H1 (cell line): ENCODE measurements around the gene CSRP1. TPM values are rescaled to one million over a fixed set of nuclear protein-coding genes. Genes with fewer than 3 reads are reported as not detected.

Experiments
- CTCF ChIA-PET: fragments of 300-600 bp; sonication (Branson Sonifier 250); formaldehyde crosslinking; loops from one replicate; lab custom pipeline; 2021; ENCODE audit not compliant: partially characterized antibody; lab: Charles Lee
- POLR2A ChIA-PET: fragments of 300-600 bp; sonication (Branson Sonifier 250); formaldehyde crosslinking; loops from one replicate; lab custom pipeline; 2021; ENCODE audit warnings: inconsistent platforms; ENCODE audit not compliant: partially characterized antibody; lab: Charles Lee
- DNase-seq, 2 experiments: peaks; one replicate each; pipeline versions ENCODE4 v3.0.0 to v3.0.0-alpha.2; 2010 to 2022; ENCODE audit warnings: low spot score in 2 of 2, low read depth in 1 of 2, mixed read lengths in 1 of 2
- FAIRE-seq: peaks from 2 replicates; lab custom pipeline; 2011; peaks lifted over from hg19 to GRCh38; lab: Jason Lieb, UNC
- H2AFZ ChIP-seq: 2 replicates; pipeline ENCODE4 v1.8.1; 2012; ENCODE audit warnings: low read length, inconsistent platforms
- H2AK5ac ChIP-seq: 2 replicates; pipeline ENCODE4 v1.6.1; 2013; ENCODE audit warnings: low read depth, low read length
- H2BK120ac ChIP-seq: replicated peaks from 2 replicates; pipeline ENCODE3; 2013; ENCODE audit warnings: low read depth, low read length, inconsistent platforms
- H2BK12ac ChIP-seq: 2 replicates; pipeline ENCODE4 v1.6.1; 2013; ENCODE audit warnings: low read depth, low read length
- H2BK15ac ChIP-seq: 2 replicates; pipeline ENCODE4 v1.6.1; 2013; ENCODE audit warnings: low read length
- H2BK20ac ChIP-seq: 2 replicates; pipeline ENCODE4 v1.6.1; 2013; ENCODE audit warnings: low read length
- H2BK5ac ChIP-seq: 2 replicates; pipeline ENCODE4 v1.6.1; 2013; ENCODE audit warnings: low read depth, low read length
- H3K14ac ChIP-seq: 2 replicates; pipeline ENCODE4 v1.6.1; 2013; ENCODE audit warnings: inconsistent platforms; ENCODE audit not compliant: insufficient read length
- H3K18ac ChIP-seq: 2 replicates; pipeline ENCODE4 v1.6.1; 2013; ENCODE audit warnings: low read length; ENCODE audit errors: extremely low read depth
- H3K23ac ChIP-seq: 2 replicates; pipeline ENCODE4 v1.6.1; 2013; ENCODE audit warnings: inconsistent platforms; ENCODE audit not compliant: insufficient read length
- H3K23me2 ChIP-seq: 2 replicates; pipeline ENCODE4 v1.6.1; 2013; ENCODE audit warnings: low read depth, low read length
- H3K27ac ChIP-seq: 2 replicates; pipeline ENCODE4 v1.6.1; 2011; ENCODE audit warnings: low read depth, low read length, inconsistent platforms
- H3K27me3 ChIP-seq, 4 experiments: replicated peaks in 1 of 4; 1 replicate in 1 of 4; 2 replicates in 3 of 4; pipeline versions ENCODE4 v1.6.1 to v1.8.1; 2011 to 2013; ENCODE audit warnings: low read length in 3 of 4, mild to moderate bottlenecking in 3 of 4, inconsistent platforms in 2 of 4, mixed read lengths in 2 of 4, moderate library complexity in 1 of 4; ENCODE audit not compliant: control insufficient read depth in 3 of 4, insufficient read depth in 3 of 4; ENCODE audit errors: extremely low read depth in 1 of 4
- H3K36me3 ChIP-seq, 4 experiments: 2 replicates each; pipeline versions ENCODE4 v1.6.1 to v1.8.1; 2011 to 2013; ENCODE audit warnings: mild to moderate bottlenecking in 4 of 4, low read length in 3 of 4, moderate library complexity in 2 of 4, control low read depth in 1 of 4, inconsistent platforms in 1 of 4; ENCODE audit not compliant: insufficient read depth in 4 of 4, control insufficient read depth in 2 of 4
- H3K4ac ChIP-seq: replicated peaks from 2 replicates; pipeline ENCODE3; 2013; ENCODE audit warnings: low read length, low read depth, mixed read lengths, inconsistent platforms; ENCODE audit not compliant: insufficient read length
- H3K4me1 ChIP-seq, 4 experiments: replicated peaks in 1 of 4; 1 replicate in 1 of 4; 2 replicates in 3 of 4; pipeline versions ENCODE4 v1.6.1 to v1.8.1; 2011 to 2013; ENCODE audit warnings: low read length in 3 of 4, inconsistent platforms in 2 of 4, mixed read lengths in 1 of 4; ENCODE audit not compliant: insufficient read depth in 4 of 4, control insufficient read depth in 3 of 4
- H3K4me2 ChIP-seq, 2 experiments: 2 replicates each; pipeline versions ENCODE4 v1.6.1 to v1.8.1; 2011 to 2013; ENCODE audit warnings: low read depth in 2 of 2, low read length in 2 of 2, control low read depth in 1 of 2, inconsistent platforms in 1 of 2, mild to moderate bottlenecking in 1 of 2; ENCODE audit not compliant: insufficient read depth in 1 of 2
- H3K4me3 ChIP-seq, 4 experiments: fragments of 200-600, 300-600 bp in 1 of 4; sonication (generic), shearing (Covaris generic), sonication (Bioruptor Twin) in 1 of 4; 2 replicates each; pipeline versions ENCODE4 v1.5.1 to v1.8.1; 2011 to 2016; ENCODE audit warnings: low read length in 4 of 4, low read depth in 3 of 4, control low read depth in 2 of 4, inconsistent platforms in 2 of 4, mild to moderate bottlenecking in 2 of 4, mixed read lengths in 1 of 4, moderate library complexity in 1 of 4; ENCODE audit not compliant: insufficient read depth in 2 of 4; ENCODE audit errors: extremely low read depth in 1 of 4
- H3K56ac ChIP-seq: replicated peaks from 2 replicates; pipeline ENCODE3; 2013; ENCODE audit warnings: low read depth, mild to moderate bottlenecking, mixed read lengths, low read length, inconsistent platforms; ENCODE audit not compliant: insufficient read length
- H3K79me1 ChIP-seq: 2 replicates; pipeline ENCODE4 v1.6.1; 2013; ENCODE audit warnings: low read depth, low read length, control low read depth
- H3K79me2 ChIP-seq, 2 experiments: 2 replicates each; pipeline versions ENCODE4 v1.6.1 to v1.8.1; 2012 to 2013; ENCODE audit warnings: low read length in 2 of 2, mild to moderate bottlenecking in 2 of 2, inconsistent platforms in 1 of 2; ENCODE audit not compliant: insufficient read depth in 2 of 2, control insufficient read depth in 1 of 2
- H3K9ac ChIP-seq, 4 experiments: replicated peaks in 1 of 4; 1 replicate in 1 of 4; 2 replicates in 3 of 4; pipeline versions ENCODE4 v1.6.1 to v1.8.1; 2011 to 2013; ENCODE audit warnings: low read depth in 3 of 4, low read length in 3 of 4, control low read depth in 2 of 4, mild to moderate bottlenecking in 2 of 4, moderate library complexity in 2 of 4, inconsistent platforms in 1 of 4; ENCODE audit errors: extremely low read depth in 1 of 4
- H3K9me3 ChIP-seq, 2 experiments: 2 replicates each; pipeline versions ENCODE4 v1.6.1 to v1.8.1; 2012 to 2013; ENCODE audit warnings: mild to moderate bottlenecking in 2 of 2, moderate library complexity in 2 of 2, control low read depth in 1 of 2, inconsistent platforms in 1 of 2, low read depth in 1 of 2, low read length in 1 of 2, mixed read lengths in 1 of 2; ENCODE audit not compliant: insufficient read depth in 2 of 2
- H4K20me1 ChIP-seq, 2 experiments: replicated peaks in 1 of 2; 2 replicates each; pipeline versions ENCODE3 to v1.8.1; 2011 to 2013; ENCODE audit warnings: inconsistent platforms in 2 of 2, low read length in 2 of 2, mild to moderate bottlenecking in 1 of 2; ENCODE audit not compliant: insufficient read depth in 2 of 2, control insufficient read depth in 1 of 2
- H4K5ac ChIP-seq: 2 replicates; pipeline ENCODE4 v1.6.1; 2013; ENCODE audit warnings: low read length, low read depth, mixed read lengths, inconsistent platforms; ENCODE audit not compliant: insufficient read length
- H4K8ac ChIP-seq: 2 replicates; pipeline ENCODE4 v1.8.0; 2013; ENCODE audit warnings: mild to moderate bottlenecking, moderate library complexity, low read length, inconsistent platforms; ENCODE audit not compliant: insufficient read depth; ENCODE audit errors: extremely low read depth
- H4K91ac ChIP-seq: replicated peaks from 2 replicates; pipeline ENCODE3; 2013; ENCODE audit warnings: low read length, mixed read lengths, inconsistent platforms; ENCODE audit not compliant: insufficient read length
- CTCF ChIP-seq, 3 experiments: IDR thresholded peaks; 1 replicate in 2 of 3; 2 replicates in 1 of 3; pipeline versions ENCODE4 v1.5.1 to v1.6.1; 2011; ENCODE audit warnings: low read length in 3 of 3, mild to moderate bottlenecking in 3 of 3, inconsistent platforms in 2 of 3, low read depth in 1 of 3, moderate library complexity in 1 of 3; ENCODE audit not compliant: insufficient read depth in 1 of 3; ENCODE audit errors: control extremely low read depth in 1 of 3
- GTF2F1 ChIP-seq: IDR thresholded peaks from 2 replicates; pipeline ENCODE4 v1.6.1; 2012; ENCODE audit warnings: low read depth, low read length, improper control_type of control experiment, borderline replicate concordance
- HDAC2 ChIP-seq, 2 experiments: fragments of 300-600 bp in 1 of 2; sonication (generic) in 1 of 2; IDR thresholded peaks; 2 replicates each; pipeline ENCODE4 v1.6.1; 2011 to 2012; ENCODE audit warnings: low read depth in 2 of 2, low read length in 2 of 2, mild to moderate bottlenecking in 2 of 2, moderate library complexity in 2 of 2, borderline replicate concordance in 1 of 2, inconsistent platforms in 1 of 2
- POU5F1 ChIP-seq: IDR thresholded peaks from 2 replicates; pipeline ENCODE4 v1.6.1; 2011; ENCODE audit warnings: low read depth, mild to moderate bottlenecking, low read length, moderate library complexity
- RAD21 ChIP-seq, 2 experiments: IDR thresholded peaks in 1 of 2; conservative IDR thresholded peaks in 1 of 2; 2 replicates each; pipeline ENCODE4 v1.6.1; 2011; ENCODE audit warnings: low read depth in 2 of 2, low read length in 2 of 2, improper control_type of control experiment in 1 of 2, inconsistent platforms in 1 of 2, mild to moderate bottlenecking in 1 of 2, moderate library complexity in 1 of 2
- RFX5 ChIP-seq: IDR thresholded peaks from 2 replicates; pipeline ENCODE4 v1.6.1; 2011; ENCODE audit warnings: low read depth, low read length, improper control_type of control experiment, borderline replicate concordance
- WGBS, 2 experiments: shearing (Covaris generic) in 1 of 2; methylation state at CpG; one replicate each; pipeline versions ENCODE4 v1.1.6 to v1.1.7; 2013 to 2015; ENCODE audit warnings: low lambda C conversion rate in 2 of 2, mixed read lengths in 2 of 2, inconsistent platforms in 1 of 2, low coverage in 1 of 2, missing lambda C conversion rate in 1 of 2; ENCODE audit not compliant: insufficient replicate concordance in 2 of 2, insufficient coverage in 1 of 2, insufficient read length in 1 of 2; ENCODE audit errors: extremely low coverage in 1 of 2, missing lambda C conversion rate in 1 of 2; 5-methylcytosine and 5-hydroxymethylcytosine counted together
- polyA plus RNA-seq, 7 experiments: library from polyadenylated mRNA; depleted of rRNA in 3 of 7; stranded (reverse) in 5 of 7; unstranded in 2 of 7; fragments of >200 nt in 5 of 7; fragments of 200-250 nt in 2 of 7; gene quantifications; 1 replicate in 5 of 7; 2 replicates in 1 of 7; 4 replicates in 1 of 7; pipeline versions ENCODE4 v1.2.1 to v1.2.3, GENCODE V29; 2011 to 2013; ENCODE audit warnings: missing spikeins in 2 of 7, mixed read lengths in 2 of 7
- total RNA-seq: library from RNA; stranded (reverse); fragmentation: NEBNext Ultra II Directional; extraction: Animal tissue kit (Norgen Biotek cat#: 25700); gene quantifications from 2 replicates; pipeline ENCODE4 v1.2.1, GENCODE V29; 2021
- TF ChIP-seq, protein P1 (sequence below): IDR thresholded peaks from 2 replicates; pipeline ENCODE4 v1.6.1; 2011; ENCODE audit warnings: low read depth, mild to moderate bottlenecking, low read length; ENCODE audit not compliant: insufficient read depth

The CSRP1 gene
- total and polyA plus RNA-seq, 2 of the 8 experiments (the other 6 are each of a cell fraction or from before 2014, with no cell fraction given), result 14.2 to 22.3 TPM

GRCh38 chr1:201545851-201546492 is 39.0 kb upstream of the CSRP1 start:
- no peaks in the 10 kb centered on the region for H4K20me1 ChIP-seq
- H3K9me3 ChIP-seq, result no peaks in the 10 kb centered on the region
- H3K27ac ChIP-seq, result no peak overlapping the region
- TF ChIP-seq, protein P1, sequence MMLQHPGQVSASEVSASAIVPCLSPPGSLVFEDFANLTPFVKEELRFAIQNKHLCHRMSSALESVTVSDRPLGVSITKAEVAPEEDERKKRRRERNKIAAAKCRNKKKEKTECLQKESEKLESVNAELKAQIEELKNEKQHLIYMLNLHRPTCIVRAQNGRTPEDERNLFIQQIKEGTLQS, result no peak
- no peak for TF ChIP-seq POU5F1
- no peak for TF ChIP-seq HDAC2 (IDR thresholded peaks at IDR 0.05; ENCODE audit: borderline replicate concordance in 1 of 2, low read depth in 2 of 2, low read length in 2 of 2)
- TF ChIP-seq GTF2F1, result no peak
- peak; percentile 37 to 48 (median 46) for TF ChIP-seq CTCF (IDR thresholded peaks at IDR 0.05; ENCODE audit: control extremely low read depth in 1 of 3, insufficient read depth in 1 of 3, low read depth in 1 of 3, low read length in 3 of 3)
- TF ChIP-seq RFX5, result no peak
- TF ChIP-seq RAD21 (IDR thresholded peaks at IDR 0.05 in 1 of 2, conservative IDR thresholded peaks at IDR 0.05 in 1 of 2; ENCODE audit: low read depth in 2 of 2, low read length in 2 of 2), result peak in 1 of 2 experiments; percentile 26; a peak in 2 of 4 replicates
- TF ChIP-seq, all 59 proteins: peak for 2
- Histone ChIP-seq H3K56ac (no peak overlapping the region), H3K9ac (no peak overlapping the region), H2AK5ac (no peak overlapping the region), H3K4me2 (no peak overlapping the region), H3K4me1 (peaks cover 0 to 2% (median 2%) of the 10 kb centered on the region in 4 experiments; a peak in 3 of 7 replicates), H3K79me2 (no peaks in the 10 kb centered on the region), H2BK120ac (no peak overlapping the region), H4K5ac (no peak overlapping the region), H3K18ac (no peak overlapping the region), H3K14ac (no peak overlapping the region), H2BK5ac (no peak overlapping the region), H2BK20ac (no peak overlapping the region), H3K23ac (no peak overlapping the region), H3K23me2 (no peaks in the 10 kb centered on the region; the same call in 1 of the 2 replicates), H2BK15ac (no peak overlapping the region), H3K4me3 (no peak overlapping the region), H4K91ac (no peak overlapping the region), H3K79me1 (no peaks in the 10 kb centered on the region; the same call in 1 of the 2 replicates), H2BK12ac (no peak overlapping the region), H4K8ac (no peak overlapping the region), H3K27me3 (peaks cover 0 to 8% (median 5%) of the 10 kb centered on the region in 4 experiments; a peak in 6 of 7 replicates), H3K4ac (no peak overlapping the region), H2AFZ (no peak overlapping the region; the same call in 1 of the 2 replicates), H3K36me3 (no peaks in the 10 kb centered on the region)
- FAIRE-seq (no peak), DNase-seq (no peak)
- CTCF ChIA-PET, result interaction anchor here (0.6 to 43.8 kb wide), 17 partner anchors 9 to 349 kb away, joined by 3 to 929 read pairs (median 4); partner anchors contain the start of gene CSRP1
- POLR2A ChIA-PET, result no interaction called here
- WGBS, 2 experiments, result 39% methylated on average over 9 of the region's 9 CpGs; no CpG with 5 or more reads in 1 of the 2 experiments
